Stomach (tissue), 4 donors: ENCODE measurements around the gene ZNF619.

Experiments used
- CTCF ChIP-seq, 7 experiments: fragments of 450-650 bp in 4 of 7; fragments of 200-600 bp in 3 of 7; sonication (generic) in 3 of 7; IDR thresholded peaks; one replicate each; pipeline ENCODE4 v1.5.1; 2016 to 2019; ENCODE audit warnings: antibody characterized with exemption in 7 of 7, control low read depth in 2 of 7, mild to moderate bottlenecking in 1 of 7
- POLR2A ChIP-seq, 4 donors: fragments of 450-650 bp; IDR thresholded peaks; one replicate each; pipeline ENCODE4 v1.6.1; 2016; ENCODE audit warnings: antibody characterized with exemption in 4 of 4, control low read depth in 2 of 4, mild to moderate bottlenecking in 1 of 4, moderate library complexity in 1 of 4

GRCh38 chr3:40524568-40525285, 47.8 kb downstream of the ZNF619 start, which contains the start of gene ZNF621:
- peak in 2 of 4 donors; percentile 32 to 93 for TF ChIP-seq POLR2A (IDR thresholded peaks at IDR 0.05)
- TF ChIP-seq CTCF (IDR thresholded peaks at IDR 0.05): no peak
